Endothelial cell of hepatic sinusoid (primary cell): ENCODE measurements around the gene LIPI.
"Not testable (repeated sequence)": the region's sequence is repeated elsewhere in the genome, so short reads cannot be mapped to it uniquely, and the experiment has no call there.

Experiments used
- in situ Hi-C: cut with HindIII; loops from 2 replicates; pipeline ENCODE4 v1.10.0; 2017; ENCODE audit warnings: low sequenced_read_pairs

The LIPI gene

DNA sequence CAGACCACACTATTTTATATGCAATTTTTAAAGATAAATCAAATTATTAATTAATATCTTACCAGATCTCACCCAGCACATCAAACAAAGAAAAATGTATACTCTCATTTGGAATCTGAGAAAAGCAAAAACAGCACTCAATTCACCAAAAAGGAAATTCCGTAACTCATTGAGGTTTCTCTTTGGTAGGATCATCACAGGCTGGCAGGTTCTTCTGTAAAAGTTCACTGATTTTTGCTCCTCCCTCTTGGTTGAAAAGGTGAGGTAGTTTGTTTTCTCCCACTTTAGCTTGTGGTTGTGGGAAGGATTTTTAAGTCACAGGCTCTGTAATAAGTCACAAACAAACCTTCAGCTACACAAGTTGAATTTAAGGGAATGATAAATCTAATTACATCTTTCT lies at the start of gene LIPI:
TSS of gene LIPI (minus strand) at position 218 of the 400 bp plus-strand sequence. CDS start at position 108, 110 bp downstream.
- in situ Hi-C loops = no loop called here

DNA sequence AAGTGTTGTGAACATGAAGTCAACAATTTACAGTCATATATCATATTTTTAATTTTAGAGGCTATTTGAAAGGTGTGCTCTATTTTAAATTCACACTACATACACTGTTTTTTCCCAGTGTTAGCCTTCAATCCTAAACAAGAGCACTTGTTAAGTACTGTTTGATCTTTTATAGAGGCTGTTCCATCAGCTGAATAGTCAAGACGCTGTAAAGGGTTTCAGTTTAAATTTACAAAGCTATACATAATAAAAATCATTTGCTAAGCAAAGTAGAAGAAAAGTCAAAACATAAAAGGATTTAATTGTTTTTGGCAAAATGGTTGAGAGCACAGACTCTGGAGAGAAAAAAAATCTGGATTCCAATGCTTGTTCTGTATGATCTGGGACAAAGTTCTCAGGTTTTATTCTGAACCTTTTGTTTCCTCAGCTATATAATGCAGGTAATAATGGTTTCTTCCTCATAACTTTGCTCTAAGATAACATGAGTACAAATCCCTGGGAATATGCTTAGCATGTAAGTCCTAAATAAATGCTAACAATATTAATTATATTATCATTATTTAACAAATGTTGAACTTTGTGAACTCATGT lies 49.5 kb upstream of the LIPI start:
- in situ Hi-C loops = no loop called here

DNA sequence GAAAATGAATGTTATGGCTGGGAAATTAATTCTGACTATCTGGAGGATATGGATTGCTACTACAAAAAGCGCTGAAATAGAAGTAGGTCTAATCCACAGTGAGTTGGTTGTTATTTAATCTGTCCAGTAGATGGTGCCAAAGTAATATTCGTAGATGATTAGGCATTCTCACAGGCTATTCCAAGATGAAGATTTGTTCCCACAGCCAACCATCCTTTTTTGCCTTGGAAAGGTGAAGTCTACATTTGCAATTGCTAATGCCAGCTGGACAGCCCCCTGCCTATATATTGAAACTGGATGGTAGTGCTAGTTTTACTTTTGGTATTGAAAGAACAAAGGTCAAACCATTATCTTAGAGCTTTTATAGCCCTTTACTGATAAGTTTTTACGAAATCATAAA lies 49.0 kb upstream of the LIPI start:
- in situ Hi-C loops = no loop called here

DNA sequence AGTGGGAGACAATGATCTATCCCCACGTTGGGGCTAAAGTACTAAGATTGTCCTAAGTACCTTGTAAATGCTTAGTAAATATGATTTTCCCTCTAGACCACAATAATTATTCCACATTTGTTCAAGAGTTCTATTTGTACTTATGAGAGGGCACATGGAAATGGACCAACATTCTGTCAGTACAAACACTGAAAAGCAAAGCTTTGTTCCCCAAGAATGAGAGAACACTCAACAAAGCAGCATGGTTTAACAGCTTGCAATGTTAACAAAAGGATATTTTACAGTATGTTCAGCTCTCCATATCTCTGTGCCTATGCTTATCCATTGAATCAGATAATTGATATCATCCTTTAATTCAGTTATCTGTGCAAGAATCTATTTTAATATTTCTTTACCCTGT lies 40.6 kb upstream of the LIPI start:
- in situ Hi-C loops = no loop called here

DNA sequence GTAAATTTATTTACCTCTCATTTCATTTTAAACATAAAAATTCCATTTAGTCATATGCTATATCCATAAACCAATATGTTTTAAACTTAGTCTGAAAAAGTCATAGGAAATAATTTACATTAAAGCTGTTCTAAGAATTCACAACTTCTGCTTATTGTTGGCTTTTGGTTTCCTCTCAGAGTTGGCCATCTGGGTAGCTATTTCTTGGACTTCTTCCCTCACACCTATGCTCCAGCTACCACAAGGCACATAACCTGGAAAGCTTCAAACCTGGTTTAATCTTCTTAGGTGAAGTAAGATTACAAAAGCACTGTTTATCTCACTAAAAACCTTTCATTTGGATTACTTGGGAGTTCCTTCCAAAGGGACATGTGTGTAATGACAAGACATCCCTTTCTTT lies 35.0 kb upstream of the LIPI start:
- in situ Hi-C loops = no loop called here

DNA sequence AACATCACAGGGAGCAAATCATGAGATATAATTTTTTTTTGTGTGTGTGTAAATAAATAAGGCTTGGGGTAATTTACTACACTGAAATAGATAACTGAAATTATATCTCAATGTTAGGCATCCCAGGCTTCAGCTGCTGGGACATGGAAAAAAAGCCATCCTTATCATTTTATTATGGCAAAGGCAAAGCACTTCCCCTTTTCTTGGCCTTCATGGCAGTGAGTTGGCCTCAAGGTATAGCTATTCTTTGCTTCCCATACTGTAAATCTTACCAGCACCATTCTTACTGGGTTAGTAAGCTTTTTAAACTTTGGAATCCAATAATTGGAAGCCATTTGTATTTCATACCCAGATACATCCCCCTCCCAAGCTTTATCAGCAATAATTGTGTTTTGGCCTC lies 34.2 kb upstream of the LIPI start:
- in situ Hi-C loops = no loop called here

DNA sequence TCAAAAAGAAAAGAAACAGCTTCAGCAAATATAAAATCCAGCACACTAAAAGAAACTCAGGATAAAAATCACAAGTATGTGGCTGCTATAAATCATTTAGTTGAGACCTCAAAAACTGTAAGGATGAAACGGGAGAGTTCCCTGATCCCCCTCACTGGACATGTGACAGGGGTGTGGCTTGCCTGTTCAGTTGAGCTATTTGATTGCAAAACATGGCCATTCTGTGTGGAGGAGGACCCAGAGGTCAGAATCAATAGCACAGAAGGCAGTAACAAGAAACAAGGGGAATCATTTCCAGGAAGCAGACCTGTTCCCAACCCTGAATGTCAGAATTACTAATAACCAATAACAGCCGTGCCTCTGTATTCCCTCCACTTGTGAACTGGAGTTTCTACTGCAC lies 33.1 kb upstream of the LIPI start:
- in situ Hi-C loops = no loop called here

DNA sequence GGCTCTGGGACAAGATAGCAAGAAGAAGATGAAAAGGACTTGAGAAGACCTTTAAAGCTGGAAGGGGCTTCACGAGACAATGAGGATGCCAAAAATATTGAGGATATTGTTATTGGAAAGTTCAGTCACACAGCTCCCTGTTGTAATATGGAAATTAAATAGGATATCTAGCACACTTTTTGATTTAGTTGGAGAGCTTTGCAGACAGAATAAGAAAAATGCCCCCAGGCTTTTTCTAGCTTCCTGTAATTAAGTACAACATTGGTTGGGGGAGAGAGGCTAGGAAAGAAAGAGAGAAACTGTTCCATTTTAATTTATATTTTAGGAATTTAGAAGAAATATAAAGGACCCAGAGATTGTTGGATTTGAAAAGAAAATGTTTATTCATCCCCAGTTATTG lies 32.7 kb upstream of the LIPI start:
- in situ Hi-C loops = no loop called here

DNA sequence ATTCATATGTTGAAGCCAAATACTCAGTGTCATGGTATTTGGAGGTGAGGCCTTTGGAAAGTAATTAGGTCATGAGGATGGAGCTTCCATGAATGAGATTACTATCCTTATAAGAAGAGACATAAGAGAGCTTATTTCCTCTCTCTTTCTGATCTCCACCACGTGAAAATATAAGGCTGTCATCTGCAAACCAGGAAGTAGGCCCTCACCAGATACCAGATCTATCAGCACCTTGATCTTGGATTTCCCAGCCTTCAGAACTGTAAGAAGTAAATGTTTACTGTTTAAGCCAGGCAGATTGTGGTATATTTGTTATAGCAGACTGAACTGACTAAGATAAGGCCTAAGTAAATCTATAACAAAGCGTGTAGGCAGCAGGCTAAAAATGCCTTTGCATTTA lies 30.5 kb upstream of the LIPI start:
- in situ Hi-C loops = no loop called here

DNA sequence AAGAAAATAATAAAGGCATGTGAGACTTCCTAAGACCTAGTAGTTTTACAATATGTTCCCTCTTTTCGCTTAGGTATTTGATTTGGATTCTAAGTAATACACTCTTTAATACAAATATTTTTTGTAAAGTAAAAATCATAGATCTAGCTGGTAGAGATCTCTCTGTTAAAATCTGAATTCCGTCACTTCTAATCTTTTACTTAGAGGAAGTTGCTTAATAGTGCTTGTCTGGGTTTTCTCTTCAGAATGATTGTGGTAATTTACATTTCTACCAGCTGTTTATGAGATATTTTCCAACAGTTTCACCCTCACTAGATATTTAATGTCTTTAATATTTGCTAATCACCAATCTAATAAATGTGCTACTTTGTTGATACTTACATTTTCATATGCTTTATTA lies 28.5 kb upstream of the LIPI start:
- in situ Hi-C loops = no loop called here

DNA sequence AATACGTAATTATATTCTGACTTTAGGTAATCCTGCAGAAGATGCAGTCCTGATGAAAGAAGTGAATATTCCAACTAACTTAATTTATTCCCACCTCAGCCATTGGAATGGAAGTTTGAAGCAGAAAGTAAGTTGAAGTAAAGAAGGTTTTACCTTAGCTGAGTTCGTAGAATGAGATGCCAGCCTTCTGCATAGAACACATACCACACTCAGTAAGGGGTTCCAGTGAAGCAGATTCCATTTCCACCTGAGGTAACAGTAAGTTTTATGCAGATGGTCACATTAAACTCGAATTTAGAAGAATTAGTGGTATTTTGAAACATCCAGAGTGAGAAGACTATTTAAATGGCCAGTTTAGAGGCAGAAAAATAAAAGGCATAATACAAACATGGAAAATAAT lies 25.4 kb upstream of the LIPI start:
- in situ Hi-C loops = no loop called here

DNA sequence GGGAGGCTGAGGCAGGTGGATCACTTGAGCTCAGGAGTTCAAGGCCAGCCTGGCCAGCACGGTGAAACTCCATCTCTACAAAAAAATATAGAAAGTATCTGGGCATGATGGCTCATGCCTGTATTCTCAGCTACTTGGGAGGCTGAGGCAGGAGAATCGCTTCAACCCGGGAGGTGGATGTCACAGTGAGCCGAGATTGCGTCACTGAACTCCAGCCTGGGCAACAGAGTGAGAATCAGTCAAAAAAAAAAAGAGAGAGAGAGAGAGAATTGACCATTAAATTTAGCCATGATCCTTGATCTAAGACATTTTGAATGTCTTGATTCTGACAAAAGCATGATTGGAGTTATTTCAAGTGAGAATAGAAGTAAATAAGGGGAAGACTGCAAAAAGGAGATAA lies 24.3 kb upstream of the LIPI start:
- in situ Hi-C loops = no loop called here

DNA sequence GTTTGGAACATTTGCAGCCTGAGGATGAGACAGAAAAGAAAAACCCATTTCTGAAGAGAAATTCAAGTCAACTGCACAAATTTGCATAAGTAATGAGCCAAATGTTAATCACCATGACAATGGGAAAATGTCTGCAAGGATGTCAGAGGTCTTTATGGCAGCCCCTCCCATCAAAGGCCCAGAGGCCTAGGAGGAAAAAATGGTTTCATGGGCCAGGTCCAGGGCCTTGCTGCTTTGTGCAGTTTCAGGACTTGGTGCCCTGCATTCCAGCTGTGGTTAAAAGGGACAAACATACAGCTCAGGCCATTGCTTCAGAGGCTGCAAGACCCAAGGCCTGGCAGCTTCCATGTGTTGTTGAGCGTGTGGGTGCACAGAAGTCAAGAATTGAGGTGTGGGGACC lies 18.6 kb upstream of the LIPI start:
- in situ Hi-C loops = no loop called here

DNA sequence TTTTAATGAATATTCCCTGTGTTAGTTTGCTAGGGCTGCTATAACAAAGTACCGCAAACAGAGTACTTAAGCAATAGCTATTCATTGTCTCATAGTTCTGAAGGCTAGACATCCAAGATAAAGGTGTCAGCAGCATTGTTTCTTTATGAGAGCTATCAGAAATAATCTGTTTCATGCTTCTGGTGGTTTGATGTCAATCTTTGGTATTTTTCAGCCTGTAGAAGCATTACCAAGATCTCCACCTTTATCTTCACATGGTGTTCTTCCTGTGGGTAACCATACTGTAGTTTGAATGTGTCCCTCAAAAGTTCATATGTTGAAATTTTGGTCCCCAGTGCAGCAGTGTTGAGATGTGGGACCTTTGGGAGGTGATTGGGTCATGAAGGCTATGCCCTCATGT lies 12.6 kb upstream of the LIPI start:
- in situ Hi-C loops = no loop called here

DNA sequence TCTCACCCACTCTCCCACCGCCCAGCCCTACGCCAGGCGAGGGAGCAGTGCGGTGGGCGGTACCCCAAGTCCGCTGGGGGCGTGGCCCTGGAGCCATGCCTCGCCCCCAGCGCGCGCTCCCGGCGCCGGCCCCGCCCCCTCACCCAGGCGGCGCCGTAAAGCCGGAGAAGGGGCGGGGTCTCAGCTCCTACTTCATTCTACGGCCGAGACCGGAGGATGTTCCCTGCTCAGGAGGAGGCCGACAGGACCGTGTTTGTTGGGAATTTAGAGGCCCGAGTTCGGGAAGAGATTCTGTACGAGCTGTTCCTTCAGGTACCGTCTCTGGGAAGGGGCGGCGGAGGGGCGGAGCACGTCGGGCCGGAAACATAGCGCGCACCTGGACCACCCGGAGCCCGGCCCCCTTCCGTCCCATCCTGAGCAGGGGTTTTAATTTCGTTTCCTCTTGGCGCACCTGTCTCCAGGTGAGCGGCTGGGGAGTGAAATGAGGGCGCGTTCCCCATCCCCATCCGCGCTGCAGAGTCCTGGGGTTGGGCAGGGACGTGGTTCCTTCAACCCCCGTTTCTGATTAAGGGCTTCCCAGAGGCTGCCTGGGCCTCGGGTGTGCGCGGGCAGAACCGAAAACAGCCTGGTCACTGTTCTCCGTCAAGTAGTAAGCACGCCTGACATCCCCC lies 5.4 kb upstream of the LIPI start, which contains the start of gene RBM11:
TSS of gene RBM11 (plus strand) at position 187 of the 671 bp plus-strand sequence. CDS start at position 217, 30 bp downstream.
- in situ Hi-C loops = no loop called here

DNA sequence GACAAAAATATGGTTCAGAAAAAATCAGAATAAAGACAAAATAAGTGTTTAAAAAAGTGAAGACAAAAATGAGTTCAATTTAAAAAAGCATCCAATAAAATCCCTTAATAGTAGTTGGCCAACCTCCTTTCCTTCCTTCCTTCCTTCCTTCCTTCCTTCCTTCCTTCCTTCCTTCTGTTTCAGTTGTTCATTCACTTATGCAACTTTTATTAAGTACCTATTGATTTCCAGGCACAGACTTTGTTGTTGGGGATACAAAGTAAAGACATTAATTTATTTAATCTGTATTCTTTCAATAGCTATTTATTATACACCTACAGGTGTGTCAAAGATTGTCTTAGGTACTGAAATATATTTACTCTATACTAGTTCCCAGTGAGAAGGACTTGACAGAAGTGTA lies 2.4 kb upstream of the LIPI start:
- in situ Hi-C loops = no loop called here

DNA sequence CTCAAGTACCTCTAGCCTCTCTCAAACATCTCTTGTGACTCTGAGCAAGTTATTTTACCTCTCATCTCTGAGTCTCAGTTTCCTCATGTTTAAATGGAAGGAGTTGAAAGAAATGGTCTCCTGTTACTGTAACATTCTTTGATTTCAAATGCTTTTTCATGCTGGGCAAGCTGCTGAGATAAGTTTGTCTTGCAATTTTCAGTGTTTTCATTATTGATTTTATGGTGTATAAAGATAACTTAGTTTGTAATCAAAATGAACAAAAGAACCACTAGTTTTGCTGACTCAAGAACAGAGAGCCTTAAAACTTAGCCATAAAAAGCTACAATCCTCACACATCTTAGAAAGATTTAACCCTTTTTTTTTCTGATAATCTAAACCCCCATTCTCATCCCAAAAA lies 4.5 kb downstream of the LIPI start:
- in situ Hi-C loops = no loop called here

DNA sequence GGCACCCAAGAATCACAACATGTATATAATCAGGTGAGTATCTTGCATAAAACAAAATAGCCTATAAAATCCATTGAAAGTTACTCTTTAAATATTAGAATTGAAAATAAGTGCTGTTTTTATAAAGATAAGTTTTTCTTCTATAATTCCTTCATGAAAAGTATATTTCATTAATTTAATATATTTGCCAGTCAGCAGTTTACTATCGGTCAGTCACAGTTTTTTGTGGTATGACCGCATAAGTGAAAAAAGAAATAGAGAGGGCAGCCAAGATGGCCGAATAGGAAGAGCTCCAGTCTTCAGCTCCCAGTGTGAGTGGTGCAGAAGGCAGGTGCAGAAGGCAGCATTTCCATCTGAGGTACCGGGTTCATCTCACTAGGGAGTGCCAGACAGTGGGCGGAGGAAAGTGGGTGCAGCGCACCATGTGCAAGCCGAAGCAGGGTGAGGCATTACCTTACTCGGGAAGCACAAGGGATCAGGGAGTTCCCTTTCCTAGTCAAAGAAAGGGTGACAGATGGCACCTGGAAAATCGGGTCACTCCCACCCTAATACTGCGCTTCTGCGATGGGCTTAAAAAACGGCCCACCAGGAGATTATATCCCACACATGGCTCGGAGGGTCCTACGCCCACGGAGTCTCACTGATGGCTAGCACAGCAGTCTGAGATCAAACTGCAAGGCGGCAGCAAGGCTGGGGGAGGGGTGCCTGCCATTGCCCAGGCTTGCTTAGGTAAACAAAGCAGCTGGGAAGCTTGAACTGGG lies 44.1 kb downstream of the LIPI start:
- in situ Hi-C loops = not testable (repeated sequence)

DNA sequence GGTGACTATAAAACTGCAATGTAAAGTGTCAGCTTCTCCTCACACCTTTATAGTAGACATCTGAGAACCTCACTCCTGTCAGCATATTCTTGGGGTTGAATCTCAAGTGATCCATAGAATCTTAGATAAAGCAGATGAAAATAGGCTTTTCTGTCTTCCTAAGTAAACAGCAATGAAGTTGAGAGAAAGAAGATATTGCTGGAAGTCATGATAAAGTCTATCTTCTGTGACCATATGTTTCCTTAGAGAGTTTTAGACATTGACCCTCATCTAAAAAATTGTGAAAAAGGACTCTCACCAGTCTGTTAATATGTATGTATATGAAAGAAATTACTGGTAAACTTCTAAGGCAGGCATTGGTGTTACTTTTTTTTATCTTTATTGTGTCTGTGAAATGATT lies 66.8 kb downstream of the LIPI start:
- in situ Hi-C loops = no loop called here

DNA sequence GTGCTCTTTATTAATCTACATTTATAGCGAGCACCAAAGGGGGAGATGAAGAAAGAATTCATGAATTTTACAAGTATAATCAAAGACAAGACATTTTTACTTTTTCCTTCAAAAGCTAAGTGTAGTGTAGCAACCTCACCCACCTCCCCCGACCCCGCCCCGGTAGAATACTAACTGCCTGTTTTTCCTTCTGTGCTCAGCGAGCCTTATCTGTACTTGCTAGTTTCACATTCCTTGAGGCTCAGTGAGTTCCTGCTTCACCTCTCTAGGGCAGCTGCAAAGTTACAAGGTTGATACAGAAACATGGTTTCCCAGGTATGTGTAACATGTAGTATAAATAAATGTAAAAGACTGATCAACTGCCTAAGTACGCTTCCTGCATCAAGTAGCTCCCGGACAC lies 86.5 kb downstream of the LIPI start:
- in situ Hi-C loops = no loop called here

DNA sequence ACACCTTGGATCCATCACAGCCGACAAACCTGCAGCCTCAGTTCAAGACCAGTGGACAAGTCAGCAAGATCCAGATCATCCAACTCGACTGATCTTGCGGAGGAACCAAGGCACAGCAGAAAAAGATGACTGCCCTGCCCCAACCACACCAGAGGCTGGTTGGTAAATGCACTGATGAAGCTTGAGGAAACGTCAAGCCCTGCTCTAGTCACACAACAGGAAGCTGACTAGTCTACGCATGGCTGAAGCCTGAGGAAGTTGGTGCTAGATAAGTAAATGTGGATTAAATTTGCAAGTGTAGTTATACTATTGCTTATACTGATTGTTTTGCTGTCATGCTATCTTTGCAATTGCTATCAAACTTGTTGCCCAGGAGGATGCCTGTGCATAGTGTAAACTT lies 89.0 kb downstream of the LIPI start:
- in situ Hi-C loops = no loop called here

DNA sequence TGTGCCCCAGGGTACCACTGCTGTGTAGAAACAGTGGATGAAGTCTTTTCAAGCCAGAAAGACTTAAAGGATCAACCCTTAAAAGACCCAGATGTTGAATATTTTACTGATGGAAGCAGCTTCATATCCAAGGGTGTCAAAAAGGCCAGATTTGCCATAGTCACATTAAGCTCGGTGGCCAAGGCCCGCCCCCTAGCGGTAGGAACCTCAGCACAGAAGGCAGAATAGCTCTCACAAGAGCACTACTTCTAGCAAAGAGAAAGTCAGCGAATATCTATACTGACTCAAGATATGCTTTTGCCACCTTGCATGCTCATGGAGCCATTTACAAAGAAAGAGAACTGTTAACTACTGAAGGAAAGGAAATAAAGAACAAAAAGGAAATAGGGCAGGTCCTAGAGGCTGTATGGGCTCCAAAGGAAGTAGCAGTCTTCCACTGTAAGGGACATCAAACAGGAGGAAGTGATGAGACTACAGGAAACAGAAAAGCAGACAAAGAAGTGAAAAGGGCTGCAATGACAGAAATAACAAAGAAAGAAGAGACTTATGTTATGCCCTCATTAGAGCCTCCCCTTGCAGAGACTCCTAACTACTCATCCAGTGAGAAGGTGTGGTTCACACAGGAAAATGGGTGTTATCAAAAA lies 90.5 kb downstream of the LIPI start:
- in situ Hi-C loops = no loop called here
